H9 (cell line): ENCODE measurements around the gene BPIFB4. TPM values are rescaled to one million over a fixed set of nuclear protein-coding genes. Genes with fewer than 3 reads are reported as not detected.

Source experiments
- DNase-seq: peaks from one replicate; pipeline ENCODE4 v3.0.0-alpha.2; 2017
- H2AFZ ChIP-seq: one replicate; pipeline ENCODE4 v1.6.1; 2013; ENCODE audit warnings: mild to moderate bottlenecking, low read length, control low read depth, moderate library complexity
- H2AK5ac ChIP-seq: 2 replicates; pipeline ENCODE4 v1.6.1; 2013; ENCODE audit warnings: low read length, control low read depth, mixed read lengths; ENCODE audit not compliant: insufficient read length
- H2BK120ac ChIP-seq: one replicate; pipeline ENCODE4 v1.6.1; 2013; ENCODE audit warnings: low read depth, mild to moderate bottlenecking, low read length, control low read depth, inconsistent platforms; ENCODE audit not compliant: poor library complexity, severe bottlenecking
- H2BK12ac ChIP-seq: 2 replicates; pipeline ENCODE4 v1.6.1; 2013; ENCODE audit warnings: low read length, control low read depth, mixed read lengths, low read depth; ENCODE audit not compliant: insufficient read length
- H2BK15ac ChIP-seq: 2 replicates; pipeline ENCODE4 v1.6.1; 2013; ENCODE audit warnings: low read depth, low read length, control low read depth
- H2BK20ac ChIP-seq: one replicate; pipeline ENCODE4 v1.6.1; 2013; ENCODE audit warnings: low read depth, mild to moderate bottlenecking, low read length, control low read depth, inconsistent platforms; ENCODE audit not compliant: poor library complexity, severe bottlenecking
- H2BK5ac ChIP-seq: 2 replicates; pipeline ENCODE4 v1.6.1; 2013; ENCODE audit warnings: low read length, control low read depth, mixed read lengths; ENCODE audit not compliant: insufficient read length
- H3K14ac ChIP-seq: 2 replicates; pipeline ENCODE4 v1.6.1; 2013; ENCODE audit warnings: low read length, control low read depth; ENCODE audit not compliant: insufficient read depth
- H3K18ac ChIP-seq: 2 replicates; pipeline ENCODE4 v1.6.1; 2013; ENCODE audit warnings: low read depth, mild to moderate bottlenecking, mixed read lengths, low read length, control low read depth; ENCODE audit not compliant: insufficient read length
- H3K23ac ChIP-seq: 2 replicates; pipeline ENCODE4 v1.6.1; 2013; ENCODE audit warnings: low read length, control low read depth, mixed read lengths, low read depth; ENCODE audit not compliant: insufficient read length
- H3K23me2 ChIP-seq: 2 replicates; pipeline ENCODE4 v1.6.1; 2013; ENCODE audit warnings: low read depth, mild to moderate bottlenecking, mixed read lengths, low read length, control low read depth; ENCODE audit not compliant: insufficient read length, poor library complexity, severe bottlenecking
- H3K27ac ChIP-seq: 2 replicates; pipeline ENCODE4 v1.5.1; 2013; ENCODE audit warnings: low read length, control low read depth, mixed read lengths, low read depth; ENCODE audit not compliant: insufficient read length
- H3K27me3 ChIP-seq: 2 replicates; pipeline ENCODE4 v1.6.1; 2013; ENCODE audit warnings: low read length, control low read depth, inconsistent platforms; ENCODE audit not compliant: insufficient read depth
- H3K4ac ChIP-seq: 2 replicates; pipeline ENCODE4 v1.6.1; 2013; ENCODE audit warnings: low read depth, mild to moderate bottlenecking, control low read depth, inconsistent platforms, low read length, moderate library complexity
- H3K4me1 ChIP-seq: 2 replicates; pipeline ENCODE4 v1.6.1; 2013; ENCODE audit warnings: low read length, control low read depth, inconsistent platforms; ENCODE audit not compliant: insufficient read depth
- H3K4me2 ChIP-seq: 2 replicates; pipeline ENCODE4 v1.6.1; 2013; ENCODE audit warnings: low read length, control low read depth, mixed read lengths; ENCODE audit not compliant: insufficient read length, insufficient read depth
- H3K56ac ChIP-seq: 2 replicates; pipeline ENCODE4 v1.6.1; 2013; ENCODE audit warnings: low read depth, mild to moderate bottlenecking, mixed read lengths, low read length, control low read depth; ENCODE audit not compliant: insufficient read length
- H3K79me1 ChIP-seq: 2 replicates; pipeline ENCODE4 v1.6.1; 2013; ENCODE audit warnings: low read depth, mild to moderate bottlenecking, moderate library complexity, low read length, control low read depth, inconsistent platforms; ENCODE audit not compliant: insufficient read depth, poor library complexity, severe bottlenecking
- H3K79me2 ChIP-seq: 2 replicates; pipeline ENCODE4 v1.6.1; 2013; ENCODE audit warnings: low read length, control low read depth, inconsistent platforms; ENCODE audit not compliant: insufficient read depth
- H3K9ac ChIP-seq: 2 replicates; pipeline ENCODE4 v1.6.1; 2013; ENCODE audit warnings: low read length, control low read depth, mixed read lengths; ENCODE audit not compliant: insufficient read length; ENCODE audit errors: extremely low read depth
- H3K9me3 ChIP-seq: one replicate; pipeline ENCODE4 v1.6.1; 2013; ENCODE audit warnings: low read depth, low read length, inconsistent platforms; ENCODE audit not compliant: control insufficient read depth
- H3T11ph ChIP-seq: one replicate; pipeline ENCODE4 v1.6.1; 2013; ENCODE audit warnings: mild to moderate bottlenecking, low read length, control low read depth, inconsistent platforms
- H4K20me1 ChIP-seq: one replicate; pipeline ENCODE4 v1.6.1; 2013; ENCODE audit not compliant: control insufficient read depth, insufficient read length, insufficient read depth
- H4K5ac ChIP-seq: 2 replicates; pipeline ENCODE4 v1.6.1; 2013; ENCODE audit warnings: low read depth, mild to moderate bottlenecking, mixed read lengths, low read length, control low read depth; ENCODE audit not compliant: insufficient read length
- H4K8ac ChIP-seq: replicated peaks from 2 replicates; pipeline ENCODE4 v1.6.1; 2013; ENCODE audit warnings: low read length, control low read depth, mixed read lengths, low read depth; ENCODE audit not compliant: insufficient read length
- H4K91ac ChIP-seq: 2 replicates; pipeline ENCODE4 v1.6.1; 2013; ENCODE audit warnings: low read depth, mild to moderate bottlenecking, moderate library complexity, mixed read lengths, low read length, control low read depth; ENCODE audit not compliant: insufficient read length
- H3K27ac Mint-ChIP-seq, 3 experiments: 2 replicates in 2 of 3; 3 replicates in 1 of 3; pipeline ENCODE4 v1.8.0; 2020 to 2021; ENCODE audit warnings: mixed read lengths in 3 of 3, mild to moderate bottlenecking in 1 of 3, moderate library complexity in 1 of 3
- H3K27me3 Mint-ChIP-seq: 2 replicates; pipeline ENCODE4 v1.8.0; 2021; ENCODE audit warnings: low read depth, mild to moderate bottlenecking, moderate library complexity, mixed read lengths
- H3K36me3 Mint-ChIP-seq, 3 experiments: 2 replicates in 2 of 3; 3 replicates in 1 of 3; pipeline ENCODE4 v1.8.0; 2020 to 2021; ENCODE audit warnings: low read depth in 3 of 3, mixed read lengths in 3 of 3; ENCODE audit not compliant: insufficient read depth in 1 of 3
- H3K4me1 Mint-ChIP-seq, 2 experiments: 2 replicates each; pipeline ENCODE4 v1.8.0; 2020; ENCODE audit warnings: mixed read lengths in 2 of 2
- H3K4me3 Mint-ChIP-seq, 2 experiments: 2 replicates in 1 of 2; 3 replicates in 1 of 2; pipeline ENCODE4 v1.8.0; 2020 to 2021; ENCODE audit warnings: mild to moderate bottlenecking in 2 of 2, mixed read lengths in 2 of 2, moderate library complexity in 1 of 2
- H3K9me3 Mint-ChIP-seq, 2 experiments: 2 replicates in 1 of 2; 3 replicates in 1 of 2; pipeline ENCODE4 v1.8.0; 2020; ENCODE audit warnings: mild to moderate bottlenecking in 2 of 2, mixed read lengths in 2 of 2, moderate library complexity in 1 of 2
- CTCF ChIP-seq: fragments of 200-600 bp; sonication (generic); conservative IDR thresholded peaks from 3 replicates; pipeline ENCODE4 v1.8.0; 2021; ENCODE audit warnings: antibody characterized with exemption, mild to moderate bottlenecking
- WGBS: extraction: QIAGEN DNeasy Blood & Tissue Kit; methylation state at CpG from one replicate; pipeline ENCODE4 v1.1.7; 2013; ENCODE audit warnings: missing lambda C conversion rate, low lambda C conversion rate, mixed read lengths; ENCODE audit not compliant: insufficient read length; ENCODE audit errors: extremely low coverage; 5-methylcytosine and 5-hydroxymethylcytosine counted together
- total RNA-seq: library from RNA; stranded (reverse); gene quantifications from 2 replicates; pipeline ENCODE4 v1.2.1, GENCODE V29; 2021

BPIFB4 gene
- total RNA-seq, 1 experiment from 2014 or later, result not detected

GRCh38 chr20:33037456-33037855 is 42.0 kb upstream of the BPIFB4 start:
- H3K79me2 ChIP-seq, result no peaks in the 10 kb centered on the region
- no peak overlapping the region for H3K14ac ChIP-seq
- TF ChIP-seq CTCF, result no peak
- H3K18ac ChIP-seq, result no peak overlapping the region
- H3K27me3 Mint-ChIP-seq, result peaks cover 37% of the 10 kb centered on the region
- H2BK15ac ChIP-seq, result no peak overlapping the region
- no peak overlapping the region for H3K23ac ChIP-seq
- H3K4me2 ChIP-seq, result no peak overlapping the region
- H3K79me1 ChIP-seq, result no peaks in the 10 kb centered on the region
- H3K9ac ChIP-seq, result no peak overlapping the region
- no peak overlapping the region for H4K8ac ChIP-seq
- H4K91ac ChIP-seq, result no peak overlapping the region
- no peak overlapping the region for H2BK120ac ChIP-seq
- H3K23me2 ChIP-seq, result no peaks in the 10 kb centered on the region
- H3K4me3 Mint-ChIP-seq, result no peak overlapping the region
- H3K9me3 Mint-ChIP-seq, result peaks cover 2 to 4% of the 10 kb centered on the region in 2 experiments; a peak in 3 of 5 replicates
- H3K56ac ChIP-seq, result no peak overlapping the region
- no peak overlapping the region for H3K27ac Mint-ChIP-seq
- no peaks in the 10 kb centered on the region for H3K4me1 Mint-ChIP-seq
- no CpG with 5 or more reads among the region's 5 CpGs for WGBS
- DNase-seq, result no peak
- H4K5ac ChIP-seq, result no peak overlapping the region
- no peak overlapping the region for H2BK20ac ChIP-seq
- no peaks in the 10 kb centered on the region for H3K27me3 ChIP-seq
- H4K20me1 ChIP-seq, result no peaks in the 10 kb centered on the region
- H3K9me3 ChIP-seq, result no peaks in the 10 kb centered on the region
- no peaks in the 10 kb centered on the region for H3K4me1 ChIP-seq
- no peak overlapping the region for H2BK12ac ChIP-seq
- no peak overlapping the region for H3K4ac ChIP-seq
- H2BK5ac ChIP-seq, result no peak overlapping the region
- no peak overlapping the region for H2AK5ac ChIP-seq
- no peaks in the 10 kb centered on the region for H3K36me3 Mint-ChIP-seq
- no peak overlapping the region for H3T11ph ChIP-seq
- H3K27ac ChIP-seq, result no peak overlapping the region
- H2AFZ ChIP-seq, result no peak overlapping the region
